H1 (cell line): ENCODE results near the gene MAPK4.
"Not testable (repeated sequence)": the region's sequence is repeated elsewhere in the genome, so short reads cannot be mapped to it uniquely, and the experiment has no call there.

Experiments used
- BRCA1 ChIP-seq: IDR thresholded peaks from 2 replicates; pipeline ENCODE4 v1.6.1; 2012; ENCODE audit warnings: low read depth, low read length, improper control_type of control experiment
- CEBPB ChIP-seq: IDR thresholded peaks from 2 replicates; pipeline ENCODE4 v1.6.1; 2012; ENCODE audit warnings: low read depth, low read length
- TF ChIP-seq, protein P1 (sequence below), 3 experiments: IDR thresholded peaks; 1 replicate in 2 of 3; 2 replicates in 1 of 3; pipeline versions ENCODE4 v1.5.1 to v1.6.1; 2011; ENCODE audit warnings: low read length in 3 of 3, mild to moderate bottlenecking in 3 of 3, inconsistent platforms in 2 of 3, low read depth in 1 of 3, moderate library complexity in 1 of 3; ENCODE audit not compliant: insufficient read depth in 1 of 3; ENCODE audit errors: control extremely low read depth in 1 of 3

DNA sequence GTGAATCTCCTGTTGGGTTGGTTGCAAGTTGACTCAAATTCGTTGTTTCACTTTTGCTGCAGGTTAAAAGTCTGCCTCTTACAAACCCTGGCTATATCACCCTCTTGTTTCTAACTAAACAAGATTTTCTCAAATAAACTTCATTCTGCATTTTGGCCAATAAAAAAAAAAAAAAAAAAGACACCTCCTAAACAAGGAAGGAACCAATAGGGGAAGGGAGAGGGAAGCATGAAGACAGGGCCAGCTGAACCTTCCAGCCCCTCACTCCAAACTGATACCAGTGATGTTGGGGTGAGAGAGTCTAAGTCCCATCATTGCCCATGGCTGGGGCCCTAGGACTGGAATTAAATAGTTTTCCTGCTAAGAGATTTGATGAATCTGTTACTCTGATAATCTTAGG is 2.4 kb downstream of the MAPK4 start:
- TF ChIP-seq, protein P1, sequence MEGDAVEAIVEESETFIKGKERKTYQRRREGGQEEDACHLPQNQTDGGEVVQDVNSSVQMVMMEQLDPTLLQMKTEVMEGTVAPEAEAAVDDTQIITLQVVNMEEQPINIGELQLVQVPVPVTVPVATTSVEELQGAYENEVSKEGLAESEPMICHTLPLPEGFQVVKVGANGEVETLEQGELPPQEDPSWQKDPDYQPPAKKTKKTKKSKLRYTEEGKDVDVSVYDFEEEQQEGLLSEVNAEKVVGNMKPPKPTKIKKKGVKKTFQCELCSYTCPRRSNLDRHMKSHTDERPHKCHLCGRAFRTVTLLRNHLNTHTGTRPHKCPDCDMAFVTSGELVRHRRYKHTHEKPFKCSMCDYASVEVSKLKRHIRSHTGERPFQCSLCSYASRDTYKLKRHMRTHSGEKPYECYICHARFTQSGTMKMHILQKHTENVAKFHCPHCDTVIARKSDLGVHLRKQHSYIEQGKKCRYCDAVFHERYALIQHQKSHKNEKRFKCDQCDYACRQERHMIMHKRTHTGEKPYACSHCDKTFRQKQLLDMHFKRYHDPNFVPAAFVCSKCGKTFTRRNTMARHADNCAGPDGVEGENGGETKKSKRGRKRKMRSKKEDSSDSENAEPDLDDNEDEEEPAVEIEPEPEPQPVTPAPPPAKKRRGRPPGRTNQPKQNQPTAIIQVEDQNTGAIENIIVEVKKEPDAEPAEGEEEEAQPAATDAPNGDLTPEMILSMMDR (IDR thresholded peaks at IDR 0.05; ENCODE audit: control extremely low read depth in 1 of 3, insufficient read depth in 1 of 3, low read depth in 1 of 3, low read length in 3 of 3) = not testable (repeated sequence)
- TF ChIP-seq CEBPB, BRCA1: not testable (repeated sequence)
